Ishikawa (cell line): ENCODE measurements around the gene MAP7.

Experiments
- CEBPB ChIP-seq: IDR thresholded peaks from 2 replicates; pipeline ENCODE4 v1.6.1; 2012
- CREB1 ChIP-seq: IDR thresholded peaks from 2 replicates; pipeline ENCODE4 v1.6.1; 2012; ENCODE audit warnings: low read depth
- EGR1 ChIP-seq: IDR thresholded peaks from 2 replicates; pipeline ENCODE4 v1.6.1; 2012
- EP300 ChIP-seq: IDR thresholded peaks from 2 replicates; pipeline ENCODE4 v1.6.1; 2012; ENCODE audit warnings: borderline replicate concordance
- MAX ChIP-seq: IDR thresholded peaks from 2 replicates; pipeline ENCODE4 v1.6.1; 2012
- NFIC ChIP-seq: IDR thresholded peaks from 2 replicates; pipeline ENCODE4 v1.6.1; 2012
- RAD21 ChIP-seq: IDR thresholded peaks from 2 replicates; pipeline ENCODE4 v1.6.1; 2012; ENCODE audit warnings: low read depth
- REST ChIP-seq: IDR thresholded peaks from 2 replicates; pipeline ENCODE4 v1.6.1; 2012; ENCODE audit warnings: low read depth, mild to moderate bottlenecking
- TAF1 ChIP-seq: IDR thresholded peaks from 2 replicates; pipeline ENCODE4 v1.6.1; 2012; ENCODE audit warnings: low read depth, mild to moderate bottlenecking
- TCF12 ChIP-seq: IDR thresholded peaks from 2 replicates; pipeline ENCODE4 v1.6.1; 2012; ENCODE audit warnings: low read depth
- TEAD4 ChIP-seq: IDR thresholded peaks from 2 replicates; pipeline ENCODE4 v1.6.1; 2012
- USF1 ChIP-seq: IDR thresholded peaks from 2 replicates; pipeline ENCODE4 v1.6.1; 2012
- YY1 ChIP-seq: IDR thresholded peaks from 2 replicates; pipeline ENCODE4 v1.6.1; 2012; ENCODE audit warnings: low read depth
- ZBTB7A ChIP-seq: IDR thresholded peaks from 2 replicates; pipeline ENCODE4 v1.6.1; 2012; ENCODE audit warnings: low read depth

GRCh38 chr6:136317971-136318370 is 232.3 kb downstream of the MAP7 start:
- TF ChIP-seq CEBPB (no peak), NFIC (no peak), EP300 (no peak), RAD21 (no peak), TEAD4 (no peak), MAX (no peak), USF1 (no peak), TAF1 (no peak), ZBTB7A (no peak), REST (no peak), YY1 (no peak), EGR1 (no peak), TCF12 (no peak), CREB1 (no peak)
